CD14-positive monocyte (primary cell): ENCODE data around the gene UBA1. TPM values are rescaled to one million over a fixed set of nuclear protein-coding genes. Genes with fewer than 3 reads are reported as not detected.

ENCODE experiments used
- DNase-seq, 3 donors: peaks; one replicate each; pipeline ENCODE4 v3.0.0-alpha.2; 2011 to 2022
- H2AFZ ChIP-seq: 2 replicates; pipeline ENCODE4 v1.6.0; 2012; ENCODE audit warnings: mild to moderate bottlenecking, low read depth, low read length, inconsistent platforms; ENCODE audit not compliant: insufficient read depth, poor library complexity, severe bottlenecking
- H3K27ac ChIP-seq, 2 donors: 1 replicate in 1 of 2; 2 replicates in 1 of 2; pipeline ENCODE4 v1.5.1; 2012 to 2013; ENCODE audit warnings: low read length in 2 of 2, control low read depth in 1 of 2, inconsistent platforms in 1 of 2, low read depth in 1 of 2, mild to moderate bottlenecking in 1 of 2
- H3K27me3 ChIP-seq, 2 donors: one replicate each; pipeline versions ENCODE4 v1.6.0 to v1.6.1; 2011 to 2013; ENCODE audit warnings: low read length in 2 of 2; ENCODE audit not compliant: control insufficient read depth in 2 of 2, insufficient read depth in 2 of 2
- H3K36me3 ChIP-seq, 2 donors: replicated peaks in 1 of 2; 1 replicate in 1 of 2; 2 replicates in 1 of 2; pipeline versions ENCODE4 v1.5.1 to v1.6.1; 2012 to 2013; ENCODE audit warnings: low read length in 2 of 2, control low read depth in 1 of 2, inconsistent platforms in 1 of 2, mild to moderate bottlenecking in 1 of 2; ENCODE audit not compliant: insufficient read depth in 2 of 2, control insufficient read depth in 1 of 2
- H3K4me1 ChIP-seq, 2 donors: 1 replicate in 1 of 2; 2 replicates in 1 of 2; pipeline versions ENCODE4 v1.5.1 to v1.6.1; 2012 to 2013; ENCODE audit warnings: low read length in 2 of 2, control low read depth in 1 of 2, inconsistent platforms in 1 of 2, mild to moderate bottlenecking in 1 of 2, moderate library complexity in 1 of 2; ENCODE audit not compliant: insufficient read depth in 2 of 2, control insufficient read depth in 1 of 2
- H3K4me2 ChIP-seq: replicated peaks from 2 replicates; pipeline ENCODE3; 2012; ENCODE audit warnings: low read length, moderate library complexity, mild to moderate bottlenecking; ENCODE audit not compliant: poor library complexity, severe bottlenecking; ENCODE audit errors: extremely low read depth
- H3K4me3 ChIP-seq, 3 experiments: fragments of 200-600 bp in 1 of 3; sonication (generic) in 1 of 3; replicated peaks in 1 of 3; 1 replicate in 2 of 3; 2 replicates in 1 of 3; pipeline ENCODE4 v1.5.1; 2011 to 2013; ENCODE audit warnings: low read length in 3 of 3, mild to moderate bottlenecking in 3 of 3, control low read depth in 2 of 3, low read depth in 2 of 3, inconsistent platforms in 1 of 3, moderate library complexity in 1 of 3
- H3K79me2 ChIP-seq: 2 replicates; pipeline ENCODE4 v1.6.0; 2012; ENCODE audit warnings: mild to moderate bottlenecking, control low read depth, inconsistent platforms, low read length, moderate library complexity; ENCODE audit not compliant: insufficient read depth
- H3K9ac ChIP-seq: 2 replicates; pipeline ENCODE4 v1.6.0; 2017; ENCODE audit warnings: low read length, mild to moderate bottlenecking; ENCODE audit not compliant: insufficient read depth, poor library complexity, severe bottlenecking
- H3K9me3 ChIP-seq, 2 donors: replicated peaks in 1 of 2; 1 replicate in 1 of 2; 2 replicates in 1 of 2; pipeline versions ENCODE4 v1.5.1 to v1.6.1; 2012 to 2013; ENCODE audit warnings: low read length in 2 of 2, control low read depth in 1 of 2; ENCODE audit not compliant: control insufficient read depth in 1 of 2, insufficient read depth in 1 of 2
- H4K20me1 ChIP-seq: 2 replicates; pipeline ENCODE4 v1.6.0; 2012; ENCODE audit warnings: mild to moderate bottlenecking, low read length, control low read depth, moderate library complexity; ENCODE audit not compliant: insufficient read depth
- H3K27ac Mint-ChIP-seq, 7 donors: one replicate each; pipeline ENCODE4 v1.8.0; 2020; ENCODE audit warnings: mild to moderate bottlenecking in 7 of 7, mixed read lengths in 7 of 7, moderate library complexity in 6 of 7, inconsistent platforms in 2 of 7
- H3K27me3 Mint-ChIP-seq, 3 donors: one replicate each; pipeline ENCODE4 v1.8.0; 2021 to 2022; ENCODE audit warnings: low read depth in 3 of 3, mild to moderate bottlenecking in 3 of 3, mixed read lengths in 3 of 3, moderate library complexity in 3 of 3, inconsistent platforms in 1 of 3
- H3K36me3 Mint-ChIP-seq, 2 donors: one replicate each; pipeline ENCODE4 v1.8.0; 2020; ENCODE audit warnings: mixed read lengths in 2 of 2, inconsistent platforms in 1 of 2, mild to moderate bottlenecking in 1 of 2
- H3K4me1 Mint-ChIP-seq: one replicate; pipeline ENCODE4 v1.8.0; 2020; ENCODE audit warnings: mild to moderate bottlenecking, mixed read lengths
- H3K4me3 Mint-ChIP-seq, 2 donors: one replicate each; pipeline ENCODE4 v1.8.0; 2020; ENCODE audit warnings: mild to moderate bottlenecking in 2 of 2, mixed read lengths in 2 of 2, moderate library complexity in 1 of 2
- H3K9me3 Mint-ChIP-seq, 7 donors: one replicate each; pipeline ENCODE4 v1.8.0; 2020 to 2022; ENCODE audit warnings: mixed read lengths in 7 of 7, mild to moderate bottlenecking in 6 of 7, moderate library complexity in 6 of 7, inconsistent platforms in 2 of 7
- WGBS: methylation state at CpG from one replicate; pipeline ENCODE4 v1.1.5; 2013; ENCODE audit warnings: missing lambda C conversion rate; ENCODE audit not compliant: insufficient coverage; 5-methylcytosine and 5-hydroxymethylcytosine counted together
- intact Hi-C, 2 donors: fragments of 100-400 bp; cut with micrococcal nuclease; formaldehyde crosslinking; loops; one replicate each; pipeline versions ENCODE4 v1.15.0 to v1.15.1; 2023
- polyA plus RNA-seq, 3 donors: library from polyadenylated mRNA; depleted of rRNA in 1 of 3; unstranded in 2 of 3; stranded (reverse) in 1 of 3; fragments of 300-500 nt in 2 of 3; fragments of >200 nt in 1 of 3; fragmentation: Illumina TruSeq in 2 of 3; gene quantifications; 1 replicate in 2 of 3; 2 replicates in 1 of 3; pipeline ENCODE4 v1.2.3, GENCODE V29; 2012 to 2021
- TF ChIP-seq, protein P1 (sequence below): fragments of 200-600 bp; IDR thresholded peaks from one replicate; pipeline ENCODE4 v1.8.0; 2022; ENCODE audit warnings: antibody characterized with exemption, mild to moderate bottlenecking

The UBA1 gene
- polyA plus RNA-seq, 3 donors, result 125 to 157 (median 150) TPM

DNA sequence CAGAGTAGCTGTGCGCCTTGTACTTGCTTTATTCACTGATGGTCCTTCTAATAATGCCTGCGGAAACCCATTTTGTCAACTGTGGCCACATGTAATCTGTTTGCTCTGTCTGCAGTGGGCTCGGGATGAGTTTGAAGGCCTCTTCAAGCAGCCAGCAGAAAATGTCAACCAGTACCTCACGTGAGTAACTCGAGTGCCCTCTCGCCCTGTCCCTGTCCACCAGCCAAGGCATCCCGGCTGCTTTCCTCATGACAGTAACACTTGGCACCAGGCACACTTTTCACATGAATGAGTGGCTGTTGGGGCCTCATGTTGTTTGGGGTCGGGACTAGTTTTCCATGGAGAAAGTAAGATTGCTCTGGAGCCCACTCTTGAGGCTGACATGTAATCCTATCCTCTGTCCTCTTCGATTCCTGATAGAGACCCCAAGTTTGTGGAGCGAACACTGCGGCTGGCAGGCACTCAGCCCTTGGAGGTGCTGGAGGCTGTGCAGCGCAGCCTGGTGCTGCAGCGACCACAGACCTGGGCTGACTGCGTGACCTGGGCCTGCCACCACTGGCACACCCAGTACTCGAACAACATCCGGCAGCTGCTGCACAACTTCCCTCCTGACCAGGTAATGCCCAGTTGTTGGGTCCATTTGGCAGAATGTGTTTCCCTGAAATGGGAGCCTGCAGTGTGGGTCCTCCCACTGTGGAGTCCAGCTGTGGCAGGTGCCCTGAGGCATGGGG is 16.0 kb downstream of the UBA1 start:
- TF ChIP-seq, protein P1, sequence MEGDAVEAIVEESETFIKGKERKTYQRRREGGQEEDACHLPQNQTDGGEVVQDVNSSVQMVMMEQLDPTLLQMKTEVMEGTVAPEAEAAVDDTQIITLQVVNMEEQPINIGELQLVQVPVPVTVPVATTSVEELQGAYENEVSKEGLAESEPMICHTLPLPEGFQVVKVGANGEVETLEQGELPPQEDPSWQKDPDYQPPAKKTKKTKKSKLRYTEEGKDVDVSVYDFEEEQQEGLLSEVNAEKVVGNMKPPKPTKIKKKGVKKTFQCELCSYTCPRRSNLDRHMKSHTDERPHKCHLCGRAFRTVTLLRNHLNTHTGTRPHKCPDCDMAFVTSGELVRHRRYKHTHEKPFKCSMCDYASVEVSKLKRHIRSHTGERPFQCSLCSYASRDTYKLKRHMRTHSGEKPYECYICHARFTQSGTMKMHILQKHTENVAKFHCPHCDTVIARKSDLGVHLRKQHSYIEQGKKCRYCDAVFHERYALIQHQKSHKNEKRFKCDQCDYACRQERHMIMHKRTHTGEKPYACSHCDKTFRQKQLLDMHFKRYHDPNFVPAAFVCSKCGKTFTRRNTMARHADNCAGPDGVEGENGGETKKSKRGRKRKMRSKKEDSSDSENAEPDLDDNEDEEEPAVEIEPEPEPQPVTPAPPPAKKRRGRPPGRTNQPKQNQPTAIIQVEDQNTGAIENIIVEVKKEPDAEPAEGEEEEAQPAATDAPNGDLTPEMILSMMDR, result no peak
- Mint-ChIP-seq H3K36me3 (peaks cover 83 to 99% of the 10 kb centered on the region in 2 donors), H3K9me3 (peaks cover 0 to 4% (median 0%) of the 10 kb centered on the region in 7 donors), H3K4me3 (no peak overlapping the region), H3K4me1 (no peaks in the 10 kb centered on the region), H3K27me3 (peaks cover 0 to 16% (median 0%) of the 10 kb centered on the region in 3 donors), H3K27ac (peak overlapping the region in 3 of 7 donors; percentile 3 to 64 (median 26))
- 97% methylated on average over 12 of the region's 16 CpGs for WGBS
- no peak overlapping the region for H2AFZ ChIP-seq
- intact Hi-C loops, result no loop called here
- no peak overlapping the region for H3K4me3 ChIP-seq
- no peaks in the 10 kb centered on the region for H3K27me3 ChIP-seq
- no peaks in the 10 kb centered on the region for H3K9me3 ChIP-seq
- no peak overlapping the region for H3K27ac ChIP-seq
- peaks cover 61% of the 10 kb centered on the region for H4K20me1 ChIP-seq
- H3K36me3 ChIP-seq, result peaks cover 87 to 100% of the 10 kb centered on the region in 2 donors
- no peaks in the 10 kb centered on the region for H3K4me1 ChIP-seq
- H3K79me2 ChIP-seq, result peaks cover 3% of the 10 kb centered on the region
- DNase-seq, result no peak
- H3K4me2 ChIP-seq, result no peak overlapping the region
- H3K9ac ChIP-seq, result no peak overlapping the region

DNA sequence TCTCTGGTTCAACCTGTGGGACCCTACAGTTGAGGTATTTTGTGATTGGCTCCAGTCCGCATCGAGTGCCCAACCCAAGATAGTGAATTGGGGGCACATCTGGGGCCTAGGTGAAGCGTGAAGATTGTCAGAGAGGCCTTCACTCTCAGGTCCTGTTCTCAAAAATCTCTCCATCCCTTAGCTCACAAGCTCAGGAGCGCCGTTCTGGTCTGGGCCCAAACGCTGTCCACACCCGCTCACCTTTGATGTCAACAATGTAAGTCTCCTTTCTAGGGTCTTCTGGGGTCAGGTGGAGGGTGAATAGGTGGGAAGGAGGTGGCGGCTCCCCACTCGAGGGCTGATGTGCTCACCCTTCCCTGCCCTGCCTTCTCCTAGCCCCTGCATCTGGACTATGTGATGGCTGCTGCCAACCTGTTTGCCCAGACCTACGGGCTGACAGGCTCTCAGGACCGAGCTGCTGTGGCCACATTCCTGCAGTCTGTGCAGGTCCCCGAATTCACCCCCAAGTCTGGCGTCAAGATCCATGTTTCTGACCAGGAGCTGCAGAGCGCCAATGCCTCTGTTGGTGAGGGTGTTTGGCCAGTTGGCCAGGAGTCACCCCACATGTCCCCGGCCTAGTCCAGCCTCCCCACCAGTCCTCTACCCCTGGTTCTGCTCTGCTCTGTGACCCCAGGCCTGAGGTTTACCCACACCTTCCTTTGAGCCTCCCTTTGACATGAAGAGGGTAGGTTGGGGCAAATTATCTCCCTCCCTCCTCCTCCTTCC is 17.2 kb downstream of the UBA1 start:
- Mint-ChIP-seq H3K36me3 (peaks cover 84 to 99% of the 10 kb centered on the region in 2 donors), H3K9me3 (peaks cover 0 to 6% (median 0%) of the 10 kb centered on the region in 7 donors), H3K27me3 (peaks cover 0 to 16% (median 0%) of the 10 kb centered on the region in 3 donors), H3K4me3 (no peak overlapping the region), H3K4me1 (no peaks in the 10 kb centered on the region), H3K27ac (peak overlapping the region in 2 of 7 donors; percentile 21 to 32)
- H3K79me2 ChIP-seq, result peaks cover 3% of the 10 kb centered on the region
- H2AFZ ChIP-seq, result no peak overlapping the region
- H4K20me1 ChIP-seq, result peaks cover 63% of the 10 kb centered on the region
- H3K4me2 ChIP-seq, result no peak overlapping the region
- TF ChIP-seq, protein P1, result no peak
- H3K4me3 ChIP-seq, result no peak overlapping the region
- 100% methylated on average over 1 of the region's 15 CpGs for WGBS
- no peak overlapping the region for H3K27ac ChIP-seq
- H3K36me3 ChIP-seq, result peaks cover 88 to 100% of the 10 kb centered on the region in 2 donors
- DNase-seq, result no peak
- H3K27me3 ChIP-seq, result no peaks in the 10 kb centered on the region
- no peaks in the 10 kb centered on the region for H3K9me3 ChIP-seq
- intact Hi-C loops, result no loop called here
- no peak overlapping the region for H3K9ac ChIP-seq
- H3K4me1 ChIP-seq, result no peaks in the 10 kb centered on the region
